ENCODE data around the gene MAMDC4. TPM values are rescaled to one million over a fixed set of nuclear protein-coding genes. Genes with fewer than 3 reads are reported as not detected.

Gene MAMDC4
- total RNA-seq, 1 donor from 2014 or later: 22.6 TPM

DNA sequence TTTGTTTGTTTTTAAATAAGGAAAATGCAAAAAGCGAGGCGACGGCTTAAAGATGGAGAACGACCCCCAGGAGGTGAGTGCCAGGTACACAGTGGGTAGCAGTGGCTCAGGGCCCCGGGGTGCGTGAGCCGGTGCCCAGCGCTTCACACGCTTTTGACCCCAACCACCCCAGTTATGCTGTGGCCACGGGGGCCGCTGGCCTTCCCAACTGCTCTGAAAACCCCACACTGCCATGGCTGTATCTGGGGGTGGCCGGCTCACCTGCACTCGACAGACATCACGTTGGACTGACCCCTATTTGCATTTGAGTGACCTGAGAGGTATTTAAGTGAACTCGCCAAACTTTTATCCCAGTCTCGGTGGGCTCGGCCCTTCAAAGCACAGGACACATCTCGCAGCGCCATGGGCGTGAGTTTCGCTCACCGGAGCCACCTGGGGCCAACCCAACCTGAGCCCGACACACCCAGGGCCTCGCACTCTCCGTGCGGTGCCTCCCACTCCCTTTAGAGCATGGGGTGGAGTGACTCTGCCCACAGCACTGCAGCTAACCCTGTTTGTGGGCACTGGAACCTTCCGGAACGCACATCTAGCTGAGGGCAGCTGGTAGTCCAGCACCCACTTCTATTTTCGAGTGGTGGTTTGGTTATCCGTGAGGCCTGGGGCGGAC, 23.5 kb upstream of the MAMDC4 start:
- Mint-ChIP-seq H3K27ac (no peak overlapping the region), H3K36me3 (peaks cover 14% of the 10 kb centered on the region), H3K27me3 (ENCODE audit: low read depth) (no peaks in the 10 kb centered on the region)

DNA sequence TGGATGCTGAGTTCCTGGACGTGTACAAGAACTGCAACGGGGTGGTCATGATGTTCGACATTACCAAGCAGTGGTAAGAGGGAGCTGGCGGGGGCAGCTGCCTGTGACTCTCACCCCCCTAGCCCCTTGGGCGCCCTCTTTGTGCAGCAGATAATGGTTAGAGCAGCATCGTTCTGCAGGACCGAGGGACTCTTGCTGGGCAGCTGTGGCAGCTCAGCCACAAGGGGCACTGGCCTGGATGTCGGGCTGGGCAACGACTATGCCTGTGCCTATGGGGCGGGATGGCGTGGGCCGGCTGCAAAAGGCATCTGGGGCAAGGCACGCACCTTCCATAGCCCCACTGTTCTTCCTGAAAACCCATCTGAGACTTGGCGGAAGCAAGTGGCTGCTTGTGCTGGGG, 22.7 kb upstream of the MAMDC4 start:
- peaks cover 18% of the 10 kb centered on the region for H3K36me3 Mint-ChIP-seq
- H3K4me1 Mint-ChIP-seq: no peaks in the 10 kb centered on the region
- no peak overlapping the region for H3K4me3 Mint-ChIP-seq
- no peaks in the 10 kb centered on the region for H3K27me3 Mint-ChIP-seq (ENCODE audit: low read depth)
- H3K27ac Mint-ChIP-seq: no peak overlapping the region
- no peaks in the 10 kb centered on the region for H3K9me3 Mint-ChIP-seq
- TF ChIP-seq, protein P1, sequence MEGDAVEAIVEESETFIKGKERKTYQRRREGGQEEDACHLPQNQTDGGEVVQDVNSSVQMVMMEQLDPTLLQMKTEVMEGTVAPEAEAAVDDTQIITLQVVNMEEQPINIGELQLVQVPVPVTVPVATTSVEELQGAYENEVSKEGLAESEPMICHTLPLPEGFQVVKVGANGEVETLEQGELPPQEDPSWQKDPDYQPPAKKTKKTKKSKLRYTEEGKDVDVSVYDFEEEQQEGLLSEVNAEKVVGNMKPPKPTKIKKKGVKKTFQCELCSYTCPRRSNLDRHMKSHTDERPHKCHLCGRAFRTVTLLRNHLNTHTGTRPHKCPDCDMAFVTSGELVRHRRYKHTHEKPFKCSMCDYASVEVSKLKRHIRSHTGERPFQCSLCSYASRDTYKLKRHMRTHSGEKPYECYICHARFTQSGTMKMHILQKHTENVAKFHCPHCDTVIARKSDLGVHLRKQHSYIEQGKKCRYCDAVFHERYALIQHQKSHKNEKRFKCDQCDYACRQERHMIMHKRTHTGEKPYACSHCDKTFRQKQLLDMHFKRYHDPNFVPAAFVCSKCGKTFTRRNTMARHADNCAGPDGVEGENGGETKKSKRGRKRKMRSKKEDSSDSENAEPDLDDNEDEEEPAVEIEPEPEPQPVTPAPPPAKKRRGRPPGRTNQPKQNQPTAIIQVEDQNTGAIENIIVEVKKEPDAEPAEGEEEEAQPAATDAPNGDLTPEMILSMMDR (IDR thresholded peaks at IDR 0.05; ENCODE audit: unreplicated experiment): no peak
- DNase-seq (ENCODE audit: low spot score in 2 of 2, unreplicated experiment in 2 of 2): no peak

More for the DNA sequence above, 23.5 kb upstream of the MAMDC4 start:
- TF ChIP-seq, protein P1 (IDR thresholded peaks at IDR 0.05; ENCODE audit: unreplicated experiment): no peak
- no peaks in the 10 kb centered on the region for H3K9me3 Mint-ChIP-seq
- DNase-seq (ENCODE audit: low spot score in 2 of 2, unreplicated experiment in 2 of 2): no peak
- no peaks in the 10 kb centered on the region for H3K4me1 Mint-ChIP-seq
- H3K4me3 Mint-ChIP-seq: no peak overlapping the region

DNA sequence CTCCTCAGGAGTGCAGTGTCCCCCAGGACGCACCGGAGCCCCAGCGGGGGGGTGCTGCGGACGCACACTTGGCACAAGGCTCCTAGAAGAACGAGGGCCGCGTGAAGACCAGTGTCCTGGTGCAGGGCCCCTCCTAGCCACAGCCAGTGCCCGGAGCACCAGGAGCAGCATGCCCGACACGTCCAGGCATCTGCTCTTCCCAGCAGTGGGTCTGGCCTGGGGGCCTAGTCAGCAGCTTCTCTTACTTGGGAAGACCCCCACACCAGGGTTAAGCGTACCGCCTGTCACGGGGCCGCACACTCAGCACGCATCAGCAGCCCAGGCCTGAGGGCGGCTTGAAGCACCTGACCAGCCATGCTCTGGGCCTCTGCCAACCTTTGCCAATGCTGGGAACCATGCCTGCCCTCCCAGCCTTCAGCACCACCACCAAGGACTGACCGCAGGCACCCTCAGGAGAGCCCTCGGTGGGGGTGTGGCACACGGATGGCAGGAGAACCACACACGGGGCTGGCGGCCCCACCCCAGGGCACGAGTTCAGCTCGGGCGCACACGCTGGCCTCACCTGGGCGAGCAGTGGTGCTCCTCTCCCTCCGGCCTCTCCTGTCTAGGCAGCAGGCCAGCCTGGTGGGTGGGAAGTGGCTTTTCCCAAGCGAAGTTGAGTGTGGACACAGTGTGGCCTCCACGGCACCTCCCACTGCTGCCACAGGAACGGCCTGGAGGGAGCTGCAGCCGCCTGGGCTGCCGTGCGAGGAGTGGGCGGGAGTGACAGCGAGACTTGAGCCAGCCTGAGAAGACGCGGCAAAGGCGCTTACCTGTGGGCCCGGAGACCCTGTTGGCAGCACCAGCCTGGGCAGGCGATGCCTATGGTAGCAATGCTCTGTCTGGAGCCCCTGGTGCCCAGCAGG, 21.9 kb upstream of the MAMDC4 start:
- peaks cover 18% of the 10 kb centered on the region for H3K36me3 Mint-ChIP-seq
- no peak for DNase-seq (ENCODE audit: low spot score in 2 of 2, unreplicated experiment in 2 of 2)
- H3K9me3 Mint-ChIP-seq: no peaks in the 10 kb centered on the region
- TF ChIP-seq, protein P1 (IDR thresholded peaks at IDR 0.05; ENCODE audit: unreplicated experiment): no peak
- H3K27ac Mint-ChIP-seq: no peak overlapping the region
- no peaks in the 10 kb centered on the region for H3K4me1 Mint-ChIP-seq
- H3K4me3 Mint-ChIP-seq: no peak overlapping the region
- H3K27me3 Mint-ChIP-seq (ENCODE audit: low read depth): no peaks in the 10 kb centered on the region

DNA sequence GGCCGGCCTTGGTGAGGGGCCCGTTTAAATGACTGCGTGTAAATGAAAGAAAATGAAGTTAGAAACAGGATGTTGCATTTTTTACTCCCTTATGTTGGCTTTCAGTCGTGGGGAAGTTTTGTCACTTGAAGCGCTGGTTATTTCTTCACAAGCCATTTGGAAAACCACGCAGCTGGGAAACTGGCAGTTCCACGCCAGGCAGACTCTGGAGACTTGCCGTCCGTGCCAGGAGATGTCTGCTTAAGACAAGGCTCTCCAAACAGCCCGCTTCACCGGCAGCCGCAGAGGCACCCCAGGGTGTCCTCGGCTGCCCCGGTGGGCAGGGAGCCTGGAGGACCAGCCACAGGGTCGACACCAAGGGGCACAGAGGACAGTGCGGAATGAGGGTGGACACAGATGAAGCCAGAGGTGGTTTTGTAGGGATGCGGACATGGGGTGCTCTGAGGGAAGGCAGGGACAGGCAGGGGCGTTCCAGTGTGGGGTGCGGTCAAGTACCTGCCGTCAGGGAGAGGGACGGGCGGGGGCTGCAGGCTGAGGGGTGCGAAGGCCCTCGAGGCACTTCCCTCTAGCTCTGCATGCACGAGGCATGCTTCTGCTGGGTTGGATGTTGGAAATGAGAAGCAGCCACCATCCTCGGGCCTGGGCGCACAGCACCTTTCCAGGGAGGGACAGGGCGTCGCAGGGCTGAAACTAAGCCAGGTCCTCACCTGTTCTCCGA, 21.0 kb upstream of the MAMDC4 start:
- peaks cover 17% of the 10 kb centered on the region for H3K36me3 Mint-ChIP-seq
- no peaks in the 10 kb centered on the region for H3K9me3 Mint-ChIP-seq
- H3K27ac Mint-ChIP-seq: no peak overlapping the region
- TF ChIP-seq, protein P1 (IDR thresholded peaks at IDR 0.05; ENCODE audit: unreplicated experiment): no peak
- DNase-seq (ENCODE audit: low spot score in 2 of 2, unreplicated experiment in 2 of 2): no peak
- no peaks in the 10 kb centered on the region for H3K4me1 Mint-ChIP-seq
- no peak overlapping the region for H3K4me3 Mint-ChIP-seq
- no peaks in the 10 kb centered on the region for H3K27me3 Mint-ChIP-seq (ENCODE audit: low read depth)

DNA sequence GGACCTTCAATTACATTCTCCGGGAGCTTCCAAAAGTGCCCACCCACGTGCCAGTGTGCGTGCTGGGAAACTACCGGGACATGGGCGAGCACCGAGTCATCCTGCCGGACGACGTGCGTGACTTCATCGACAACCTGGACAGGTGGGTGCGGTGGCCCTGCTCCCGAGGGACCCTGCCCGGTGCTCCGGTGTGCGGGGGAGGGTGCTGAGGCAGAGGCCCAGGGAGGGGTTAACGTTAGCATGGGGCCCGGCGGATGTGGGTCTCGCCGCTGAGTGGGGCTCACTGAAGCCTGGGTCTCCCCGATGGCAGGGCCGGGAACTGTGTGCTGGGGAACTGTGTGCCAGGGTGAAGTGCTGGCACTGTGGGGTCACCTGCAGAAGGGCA, 20.4 kb upstream of the MAMDC4 start:
- H3K4me3 Mint-ChIP-seq: no peak overlapping the region
- no peak for DNase-seq (ENCODE audit: low spot score in 2 of 2, unreplicated experiment in 2 of 2)
- H3K9me3 Mint-ChIP-seq: no peaks in the 10 kb centered on the region
- H3K27ac Mint-ChIP-seq: no peak overlapping the region
- no peaks in the 10 kb centered on the region for H3K27me3 Mint-ChIP-seq (ENCODE audit: low read depth)
- no peaks in the 10 kb centered on the region for H3K4me1 Mint-ChIP-seq
- TF ChIP-seq, protein P1 (IDR thresholded peaks at IDR 0.05; ENCODE audit: unreplicated experiment): no peak
- peaks cover 15% of the 10 kb centered on the region for H3K36me3 Mint-ChIP-seq
